SK-N-SH (cell line): ENCODE data around the gene CIT. TPM values are rescaled to one million over a fixed set of nuclear protein-coding genes. Genes with fewer than 3 reads are reported as not detected.

Experiments
- CTCF ChIA-PET: fragments of 300-600, 350-600 bp; formaldehyde crosslinking; extraction: SDS; loops from one replicate; lab custom pipeline; 2021; lab: Yijun Ruan, JAX
- POLR2A ChIA-PET: fragments of 350-600 bp; sonication (Branson Sonifier 250); formaldehyde crosslinking; extraction: SDS; loops from one replicate; lab custom pipeline; 2020; ENCODE audit warnings: antibody characterized with exemption, inconsistent platforms; lab: Yijun Ruan, JAX
- DNase-seq: peaks from one replicate; pipeline ENCODE4 v3.0.0; 2012
- H2AFZ ChIP-seq: fragments of 200-600 bp; sonication (generic); 2 replicates; pipeline ENCODE4 v1.8.1; 2016; ENCODE audit warnings: antibody characterized with exemption, mild to moderate bottlenecking, low read depth
- H3F3A ChIP-seq: fragments of 200-600 bp; sonication (generic); replicated peaks from 2 replicates; pipeline ENCODE3; 2016; ENCODE audit warnings: antibody characterized with exemption, mild to moderate bottlenecking; ENCODE audit not compliant: insufficient read depth
- H3K27ac ChIP-seq, 2 experiments: fragments of 200-500 bp in 1 of 2; fragments of 200-600 bp in 1 of 2; sonication (Bioruptor generic) in 1 of 2; sonication (generic), shearing (Covaris generic) in 1 of 2; 2 replicates each; pipeline versions ENCODE4 v1.5.1 to v1.6.1; 2014 to 2016; ENCODE audit warnings: low read depth in 2 of 2, inconsistent platforms in 1 of 2, low read length in 1 of 2, mild to moderate bottlenecking in 1 of 2, mixed read lengths in 1 of 2
- H3K27me3 ChIP-seq: fragments of 200-600 bp; sonication (generic), shearing (Covaris generic); 2 replicates; pipeline ENCODE4 v1.6.1; 2016; ENCODE audit warnings: mixed run types; ENCODE audit not compliant: insufficient read depth
- H3K36me3 ChIP-seq, 2 experiments: fragments of 200-500 bp in 1 of 2; fragments of 200-600 bp in 1 of 2; sonication (Bioruptor generic) in 1 of 2; sonication (generic) in 1 of 2; replicated peaks in 1 of 2; 2 replicates each; pipeline versions ENCODE3 to v1.5.1; 2014 to 2016; ENCODE audit warnings: low read length in 1 of 2, mild to moderate bottlenecking in 1 of 2; ENCODE audit not compliant: insufficient read depth in 2 of 2, control insufficient read depth in 1 of 2
- H3K4me1 ChIP-seq, 2 experiments: fragments of 200-500 bp in 1 of 2; fragments of 200-600 bp in 1 of 2; sonication (Bioruptor generic) in 1 of 2; sonication (generic), shearing (Covaris generic) in 1 of 2; 2 replicates each; pipeline versions ENCODE4 v1.5.1 to v1.6.1; 2014 to 2016; ENCODE audit warnings: low read depth in 1 of 2, low read length in 1 of 2, mixed run types in 1 of 2; ENCODE audit not compliant: insufficient read depth in 2 of 2, control insufficient read depth in 1 of 2
- H3K4me2 ChIP-seq: fragments of 200-600 bp; sonication (generic), shearing (Covaris generic); 2 replicates; pipeline ENCODE4 v1.6.1; 2017; ENCODE audit warnings: mixed run types
- H3K4me3 ChIP-seq, 2 experiments: fragments of 200-500 bp in 1 of 2; fragments of 200-600 bp in 1 of 2; sonication (Bioruptor generic) in 1 of 2; sonication (generic), shearing (Covaris generic) in 1 of 2; 2 replicates each; pipeline versions ENCODE4 v1.5.1 to v1.8.1; 2014 to 2016; ENCODE audit warnings: low read depth in 2 of 2, inconsistent platforms in 1 of 2, low read length in 1 of 2, mild to moderate bottlenecking in 1 of 2, mixed read lengths in 1 of 2, moderate library complexity in 1 of 2
- H3K79me2 ChIP-seq: fragments of 200-600 bp; sonication (generic); 2 replicates; pipeline ENCODE4 v1.8.1; 2017; ENCODE audit warnings: mild to moderate bottlenecking; ENCODE audit not compliant: insufficient read depth
- H3K9ac ChIP-seq: fragments of 200-600 bp; sonication (generic); 2 replicates; pipeline ENCODE4 v1.6.1; 2017; ENCODE audit warnings: mixed run types
- H3K9me2 ChIP-seq: fragments of 200-600 bp; sonication (generic); 2 replicates; pipeline ENCODE4 v1.6.1; 2017; ENCODE audit warnings: mixed run types
- H3K9me3 ChIP-seq: fragments of 200-600 bp; sonication (generic); 2 replicates; pipeline ENCODE4 v1.6.1; 2017; ENCODE audit warnings: mixed run types, mild to moderate bottlenecking, moderate library complexity
- H4K20me1 ChIP-seq: fragments of 200-600 bp; sonication (generic); 2 replicates; pipeline ENCODE4 v1.6.1; 2017; ENCODE audit warnings: mild to moderate bottlenecking, mixed run types; ENCODE audit not compliant: insufficient read depth
- CTCF ChIP-seq: fragments of 200-600 bp; sonication (generic); IDR thresholded peaks from 2 replicates; pipeline ENCODE4 v1.6.1; 2017; ENCODE audit warnings: antibody characterized with exemption, mild to moderate bottlenecking, moderate library complexity
- ELF1 ChIP-seq: IDR thresholded peaks from 2 replicates; pipeline ENCODE4 v1.4.0; 2012
- EZH2phosphoT487 ChIP-seq: fragments of 200-600 bp; sonication (generic); IDR thresholded peaks from 2 replicates; pipeline ENCODE4 v1.6.1; 2017; ENCODE audit warnings: low read depth, mixed run types, mild to moderate bottlenecking, antibody characterized with exemption, moderate library complexity, borderline replicate concordance
- FOSL2 ChIP-seq: IDR thresholded peaks from 2 replicates; pipeline ENCODE4 v1.4.0; 2012; ENCODE audit warnings: low read depth, mild to moderate bottlenecking, moderate library complexity, borderline replicate concordance
- IRF3 ChIP-seq: fragments of 150-350 bp; IDR thresholded peaks from 2 replicates; pipeline ENCODE4 v1.6.1; 2016; ENCODE audit warnings: mild to moderate bottlenecking, low read depth, low read length
- MAX ChIP-seq: IDR thresholded peaks from 2 replicates; pipeline ENCODE4 v1.4.0; 2012; ENCODE audit warnings: low read depth
- MXI1 ChIP-seq: IDR thresholded peaks from 2 replicates; pipeline ENCODE4 v1.6.1; 2012; ENCODE audit warnings: mild to moderate bottlenecking, low read depth, low read length, improper control_type of control experiment
- NFIC ChIP-seq: IDR thresholded peaks from 2 replicates; pipeline ENCODE4 v1.4.0; 2012; ENCODE audit warnings: borderline replicate concordance
- RCOR1 ChIP-seq: fragments of 150-350 bp; IDR thresholded peaks from 2 replicates; pipeline ENCODE4 v1.6.1; 2017; ENCODE audit warnings: antibody characterized with exemption, low read length
- TCF12 ChIP-seq: IDR thresholded peaks from 2 replicates; pipeline ENCODE4 v1.4.0; 2012
- YY1 ChIP-seq: IDR thresholded peaks from 2 replicates; pipeline ENCODE4 v1.4.0; 2012; ENCODE audit warnings: low read depth, mild to moderate bottlenecking
- WGBS: methylation state at CpG from one replicate; pipeline ENCODE4 v1.1.6; 2017; ENCODE audit warnings: low lambda C conversion rate; 5-methylcytosine and 5-hydroxymethylcytosine counted together
- polyA plus RNA-seq, 3 experiments: library from polyadenylated mRNA; depleted of rRNA; stranded (reverse); fragments of >200 nt; gene quantifications; 2 replicates each; pipeline ENCODE4 v1.2.3, GENCODE V29; 2012

Gene CIT
- polyA plus RNA-seq, 1 of the 3 experiments (the other 2 are of a cell fraction) = 7.7 TPM

- TF ChIP-seq CTCF = no peak
- TF ChIP-seq FOSL2 = no peak
- no peak for TF ChIP-seq ELF1
- H3K9ac ChIP-seq = no peak overlapping the region
- H3K27ac ChIP-seq = no peak overlapping the region
- H3K9me2 ChIP-seq = no peaks in the 10 kb centered on the region
- no peaks in the 10 kb centered on the region for H3K4me1 ChIP-seq
- H3K27me3 ChIP-seq = no peaks in the 10 kb centered on the region
- no peaks in the 10 kb centered on the region for H3K9me3 ChIP-seq
- H3K4me3 ChIP-seq = no peak overlapping the region
- POLR2A ChIA-PET = no interaction called here
- H3K36me3 ChIP-seq = peaks cover 7 to 10% of the 10 kb centered on the region in 2 experiments
- no peaks in the 10 kb centered on the region; the same call in 1 of the 2 replicates for H3K79me2 ChIP-seq
- no peaks in the 10 kb centered on the region for H3F3A ChIP-seq
- CTCF ChIA-PET = interaction anchor here (1.2 to 8.3 kb wide), 2 partner anchors 8 to 16 kb away, joined by 3 to 70 read pairs; no protein-coding TSS in a partner anchor
- H3K4me2 ChIP-seq = no peak overlapping the region
- WGBS = 100% methylated on average over 1 of the region's 1 CpG
- H4K20me1 ChIP-seq = no peaks in the 10 kb centered on the region
- no peak overlapping the region for H2AFZ ChIP-seq
- DNase-seq = no peak
Measured at GRCh38 chr12:119788786-119789185, 88.3 kb downstream of the CIT start.

- no peaks in the 10 kb centered on the region for H3K27me3 ChIP-seq
- H2AFZ ChIP-seq = no peak overlapping the region
- no peaks in the 10 kb centered on the region for H3K9me3 ChIP-seq
- no peak overlapping the region for H3K4me3 ChIP-seq
- H3K36me3 ChIP-seq = peaks cover 15 to 20% of the 10 kb centered on the region in 2 experiments
- ChIA-PET CTCF (no interaction called here), POLR2A (no interaction called here)
- no peaks in the 10 kb centered on the region for H4K20me1 ChIP-seq
- TF ChIP-seq MAX = no peak
- no peak for TF ChIP-seq EZH2phosphoT487
- TF ChIP-seq ELF1 = no peak
- TF ChIP-seq RCOR1 = no peak
- no peak for TF ChIP-seq FOSL2
- no peak for TF ChIP-seq TCF12
- no peak for TF ChIP-seq IRF3
- no peak for TF ChIP-seq MXI1
- TF ChIP-seq NFIC = no peak
- TF ChIP-seq YY1 = no peak
- H3F3A ChIP-seq = no peaks in the 10 kb centered on the region
- 100% methylated on average over 3 of the region's 4 CpGs for WGBS
- H3K9me2 ChIP-seq = no peaks in the 10 kb centered on the region
- no peaks in the 10 kb centered on the region; the same call in 1 of the 2 replicates for H3K79me2 ChIP-seq
- H3K27ac ChIP-seq = no peak overlapping the region
- H3K4me1 ChIP-seq = no peaks in the 10 kb centered on the region
- no peak overlapping the region for H3K4me2 ChIP-seq
- H3K9ac ChIP-seq = no peak overlapping the region
- DNase-seq = no peak
Measured at GRCh38 chr12:119786539-119786938, 90.6 kb downstream of the CIT start.
